HG03469 (cell line): Measurements from ENCODE around the gene ASMTL.
"Not testable (repeated sequence)": the region's sequence is repeated elsewhere in the genome, so short reads cannot be mapped to it uniquely, and the experiment has no call there.

Experiments
- ATAC-seq: cut with Tn5 transposase; IDR thresholded peaks from one replicate; pipeline ENCODE4 v1.9.1; 2021; ENCODE audit warnings: mild to moderate bottlenecking, moderate library complexity, moderate number of reproducible peaks; ENCODE audit not compliant: unreplicated experiment

ASMTL gene

GRCh38 chrX:1416327-1416784, 36.4 kb downstream of the ASMTL start:
- ATAC-seq, result no peak

GRCh38 chrX:1412551-1413161, 40.1 kb downstream of the ASMTL start:
- no peak for ATAC-seq

- no peak for ATAC-seq
Observed at GRCh38 chrX:1411326-1411725, 41.4 kb downstream of the ASMTL start.

- no peak for ATAC-seq
Observed at GRCh38 chrX:1407035-1407434, 45.7 kb downstream of the ASMTL start.

GRCh38 chrX:1405769-1406168, 46.9 kb downstream of the ASMTL start:
- not testable (repeated sequence) for ATAC-seq

- not testable (repeated sequence) for ATAC-seq
Observed at GRCh38 chrX:1403867-1404266, 48.8 kb downstream of the ASMTL start.

GRCh38 chrX:1403228-1403627, 49.5 kb downstream of the ASMTL start:
- ATAC-seq, result no peak

- no peak for ATAC-seq
Observed at GRCh38 chrX:1401611-1402430, 50.9 kb downstream of the ASMTL start.

GRCh38 chrX:1400742-1401471, 51.8 kb downstream of the ASMTL start:
- ATAC-seq, result no peak

GRCh38 chrX:1400049-1400448, 52.7 kb downstream of the ASMTL start:
- no peak for ATAC-seq

GRCh38 chrX:1398431-1399340, 54.0 kb downstream of the ASMTL start:
- no peak for ATAC-seq

GRCh38 chrX:1397441-1398270, 55.1 kb downstream of the ASMTL start:
- ATAC-seq, result no peak

- no peak for ATAC-seq
Observed at GRCh38 chrX:1397001-1397400, 55.7 kb downstream of the ASMTL start.

- ATAC-seq, result no peak
Observed at GRCh38 chrX:1395646-1396216, 57.0 kb downstream of the ASMTL start.

GRCh38 chrX:1394731-1395501, 57.8 kb downstream of the ASMTL start:
- ATAC-seq, result no peak

- ATAC-seq, result no peak
Observed at GRCh38 chrX:1393871-1394615, 58.7 kb downstream of the ASMTL start.

- ATAC-seq, result no peak
Observed at GRCh38 chrX:1392376-1393068, 60.2 kb downstream of the ASMTL start.
